ENCODE results near the gene SPACA4.

DNA sequence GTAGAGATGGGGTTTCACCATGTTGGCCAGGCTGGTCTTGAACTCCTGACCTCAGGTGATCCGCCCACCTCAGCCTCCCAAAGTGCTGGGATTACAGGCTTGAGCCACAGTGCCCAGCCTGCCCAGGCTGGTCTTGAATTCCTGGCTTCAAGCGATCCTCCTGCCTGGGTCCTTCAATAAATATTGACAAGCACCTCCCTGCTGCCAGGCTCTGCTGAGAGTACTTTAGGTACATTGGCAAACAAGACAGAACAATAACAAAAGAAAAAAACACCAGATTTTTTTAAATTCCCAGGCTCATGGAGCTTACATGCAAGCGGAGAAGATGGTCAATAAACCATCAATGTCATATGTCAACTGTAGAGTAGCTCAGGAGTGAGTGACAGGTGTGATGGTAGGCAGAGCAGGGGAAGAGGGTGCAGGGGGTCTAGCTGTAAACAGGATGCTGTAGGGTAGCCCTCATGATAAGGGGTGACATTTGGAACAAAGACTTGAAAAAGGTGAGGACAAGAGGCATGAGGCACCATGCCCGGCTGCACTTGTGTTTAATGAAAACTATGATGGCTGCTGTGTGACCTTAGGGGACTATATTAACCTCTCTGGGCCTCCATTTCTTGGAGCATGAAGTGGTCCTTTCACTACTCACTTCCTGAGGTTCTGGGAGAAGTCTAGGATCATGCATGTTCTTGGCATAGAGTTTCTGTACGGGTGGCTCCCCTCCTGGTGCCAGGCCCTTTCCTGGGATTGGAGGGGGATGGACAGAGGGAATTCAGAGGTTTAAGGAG is 35.0 kb upstream of the SPACA4 start:
- TF ChIP-seq, protein P1, sequence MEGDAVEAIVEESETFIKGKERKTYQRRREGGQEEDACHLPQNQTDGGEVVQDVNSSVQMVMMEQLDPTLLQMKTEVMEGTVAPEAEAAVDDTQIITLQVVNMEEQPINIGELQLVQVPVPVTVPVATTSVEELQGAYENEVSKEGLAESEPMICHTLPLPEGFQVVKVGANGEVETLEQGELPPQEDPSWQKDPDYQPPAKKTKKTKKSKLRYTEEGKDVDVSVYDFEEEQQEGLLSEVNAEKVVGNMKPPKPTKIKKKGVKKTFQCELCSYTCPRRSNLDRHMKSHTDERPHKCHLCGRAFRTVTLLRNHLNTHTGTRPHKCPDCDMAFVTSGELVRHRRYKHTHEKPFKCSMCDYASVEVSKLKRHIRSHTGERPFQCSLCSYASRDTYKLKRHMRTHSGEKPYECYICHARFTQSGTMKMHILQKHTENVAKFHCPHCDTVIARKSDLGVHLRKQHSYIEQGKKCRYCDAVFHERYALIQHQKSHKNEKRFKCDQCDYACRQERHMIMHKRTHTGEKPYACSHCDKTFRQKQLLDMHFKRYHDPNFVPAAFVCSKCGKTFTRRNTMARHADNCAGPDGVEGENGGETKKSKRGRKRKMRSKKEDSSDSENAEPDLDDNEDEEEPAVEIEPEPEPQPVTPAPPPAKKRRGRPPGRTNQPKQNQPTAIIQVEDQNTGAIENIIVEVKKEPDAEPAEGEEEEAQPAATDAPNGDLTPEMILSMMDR (IDR thresholded peaks at IDR 0.05): no peak
- no peak for TF ChIP-seq EZH2 (IDR thresholded peaks at IDR 0.05)
- TF ChIP-seq EZH2phosphoT487 (IDR thresholded peaks at IDR 0.05): no peak

Measured in neural progenitor cell (in vitro differentiated cells).